Right lobe of liver (tissue), 4 donors: ENCODE measurements around the gene DNAH17.

Experiments used
- CTCF ChIP-seq, 4 donors: fragments of 200-600 bp in 3 of 4; fragments of 450-650 bp in 1 of 4; IDR thresholded peaks; one replicate each; pipeline versions ENCODE4 v1.5.1 to v1.8.0; 2016 to 2022; ENCODE audit warnings: antibody characterized with exemption in 4 of 4, mild to moderate bottlenecking in 2 of 4
- POLR2A ChIP-seq: fragments of 450-650 bp; IDR thresholded peaks from one replicate; pipeline ENCODE4 v1.6.1; 2017; ENCODE audit warnings: antibody characterized with exemption, mild to moderate bottlenecking
- donor health status: DM: no; HTN: no; CAD: no.
- donor health status: DM: no; HTN: no; CAD: no.
- donor health status: DM: no; HTN: yes; CAD: no.

GRCh38 chr17:78394209-78394608, 183.0 kb downstream of the DNAH17 start:
- no peak for TF ChIP-seq CTCF (IDR thresholded peaks at IDR 0.05)
- no peak for TF ChIP-seq POLR2A
